Duodenal mucosa (tissue), 2 donors: Measurements from ENCODE around the gene FBLN1.
A peak's percentile ranks its signal among the peaks of the same experiment; 100 is the strongest.
"Not testable (repeated sequence)": the region's sequence is repeated elsewhere in the genome, so short reads cannot be mapped to it uniquely, and the experiment has no call there.

Experiments
- H3K27ac ChIP-seq: one replicate; pipeline ENCODE4 v1.7.0; 2013; ENCODE audit warnings: low read depth, low read length
- H3K27me3 ChIP-seq, 2 donors: one replicate each; pipeline ENCODE4 v1.7.0; 2013; ENCODE audit warnings: low read length in 2 of 2, control low read depth in 1 of 2; ENCODE audit not compliant: insufficient read depth in 2 of 2, control insufficient read depth in 1 of 2
- H3K36me3 ChIP-seq, 2 donors: one replicate each; pipeline ENCODE4 v1.7.0; 2013; ENCODE audit warnings: low read length in 2 of 2, control low read depth in 1 of 2; ENCODE audit not compliant: insufficient read depth in 2 of 2, control insufficient read depth in 1 of 2
- H3K4me1 ChIP-seq, 2 donors: one replicate each; pipeline ENCODE4 v1.7.0; 2013; ENCODE audit warnings: low read length in 2 of 2, control low read depth in 1 of 2; ENCODE audit not compliant: insufficient read depth in 2 of 2, control insufficient read depth in 1 of 2
- H3K4me3 ChIP-seq, 2 donors: one replicate each; pipeline ENCODE4 v1.7.0; 2013; ENCODE audit warnings: low read length in 2 of 2, low read depth in 1 of 2
- H3K9ac ChIP-seq, 2 donors: one replicate each; pipeline ENCODE4 v1.7.0; 2013; ENCODE audit warnings: low read length in 2 of 2, low read depth in 1 of 2
- H3K9me3 ChIP-seq, 2 donors: one replicate each; pipeline ENCODE4 v1.7.0; 2013; ENCODE audit warnings: low read length in 2 of 2, control low read depth in 1 of 2; ENCODE audit not compliant: control insufficient read depth in 1 of 2

Gene FBLN1

DNA sequence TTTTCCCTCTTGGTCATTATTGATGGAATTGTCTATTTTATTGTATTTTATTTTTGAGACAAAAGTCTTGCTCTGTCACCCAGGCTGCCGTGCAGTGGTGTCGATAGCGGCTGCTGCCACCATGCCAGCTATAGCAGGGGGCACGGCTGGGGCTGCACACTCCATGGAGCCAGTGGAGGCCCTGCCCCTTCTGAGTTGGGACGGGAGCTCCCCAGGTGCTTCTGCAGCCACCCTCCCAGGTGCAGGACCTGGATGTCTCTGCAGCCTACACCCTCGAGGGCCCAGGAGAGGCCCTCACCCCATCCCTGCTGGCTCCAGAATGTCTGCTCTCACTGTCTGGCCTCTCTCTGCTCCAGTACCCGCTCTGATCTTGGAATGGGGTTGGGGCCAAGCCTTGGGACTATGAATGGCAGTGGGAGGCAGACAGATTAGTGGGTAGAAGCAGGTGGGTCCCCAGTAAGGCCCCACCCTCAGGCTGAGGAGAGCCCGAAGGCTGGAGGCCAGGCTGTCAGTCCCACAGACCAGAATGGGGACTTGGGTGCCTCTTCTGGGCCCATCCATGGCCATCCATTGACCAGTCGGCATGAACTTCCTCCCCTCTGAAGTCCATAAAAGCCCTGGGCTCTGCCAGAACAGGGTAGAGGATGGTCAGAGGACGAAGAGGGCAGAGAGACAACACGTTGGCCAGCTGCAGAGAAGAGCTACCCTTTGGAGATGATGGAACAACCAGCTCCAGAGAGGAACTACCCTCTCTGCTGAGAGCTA is 119.3 kb downstream of the FBLN1 start:
- H3K4me1 ChIP-seq, result no peaks in the 10 kb centered on the region
- no peaks in the 10 kb centered on the region for H3K36me3 ChIP-seq
- H3K9me3 ChIP-seq, result no peaks in the 10 kb centered on the region
- no peaks in the 10 kb centered on the region for H3K27me3 ChIP-seq
- H3K27ac ChIP-seq, result no peak overlapping the region
- H3K4me3 ChIP-seq, result no peak overlapping the region
- H3K9ac ChIP-seq, result no peak overlapping the region

DNA sequence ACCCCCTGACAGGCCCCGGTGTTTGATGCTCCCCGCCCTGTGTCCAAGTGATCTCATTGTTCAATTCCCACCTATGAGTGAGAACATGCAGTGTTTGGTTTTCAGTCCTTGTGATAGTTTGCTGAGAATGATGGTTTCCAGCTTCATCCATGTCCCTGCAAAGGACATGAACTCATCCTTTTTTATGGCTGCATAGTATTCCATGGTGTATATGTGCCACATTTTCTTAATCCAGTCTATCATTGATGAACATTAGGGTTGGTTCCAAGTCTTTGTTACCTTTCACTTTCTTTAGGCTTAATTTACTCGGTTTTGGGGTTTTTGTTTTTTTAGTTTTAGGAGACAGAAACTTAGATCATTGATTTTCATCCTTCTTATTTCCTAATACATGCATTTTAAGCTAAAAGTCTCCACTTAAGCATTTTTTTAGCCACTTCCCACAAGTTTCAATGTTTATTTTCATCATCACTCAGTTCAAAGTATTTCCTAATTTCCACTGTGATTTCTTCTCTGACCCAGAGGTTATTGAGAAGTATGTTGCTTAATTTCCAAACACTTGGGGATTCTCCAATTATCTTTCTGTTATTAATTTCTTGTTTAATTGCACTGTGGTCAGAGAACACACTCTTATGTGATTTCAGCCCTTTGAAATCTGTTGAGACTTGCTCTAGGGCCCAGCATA is 120.9 kb downstream of the FBLN1 start:
- H3K36me3 ChIP-seq, H3K9me3 ChIP-seq, H3K27me3 ChIP-seq, H3K4me1 ChIP-seq, H3K27ac ChIP-seq, H3K9ac ChIP-seq, H3K4me3 ChIP-seq: not testable (repeated sequence)

DNA sequence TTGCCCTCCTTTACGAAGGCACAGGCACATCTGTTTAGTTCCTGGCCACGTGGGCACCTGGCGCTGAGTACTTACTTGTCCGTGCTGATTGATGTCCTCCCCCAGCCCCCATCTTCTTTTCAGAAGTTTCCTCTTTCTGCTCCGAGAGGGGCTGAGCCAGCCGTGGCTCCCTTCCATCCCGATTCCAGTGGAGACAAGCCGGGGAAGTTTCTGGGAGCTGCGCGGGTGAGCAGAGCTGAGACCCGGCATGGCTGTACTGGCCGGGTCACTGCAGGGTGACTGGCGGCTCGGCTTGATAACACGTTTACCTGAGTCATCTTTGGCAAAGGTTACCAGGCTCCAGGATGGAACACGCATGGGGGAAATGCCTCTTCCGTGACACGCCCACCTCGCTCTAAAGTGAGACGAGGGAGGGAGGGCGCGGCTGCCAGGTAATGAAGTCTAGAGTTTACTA is 123.5 kb downstream of the FBLN1 start:
- Histone ChIP-seq H3K36me3 (no peaks in the 10 kb centered on the region), H3K4me1 (no peaks in the 10 kb centered on the region), H3K9ac (no peak overlapping the region), H3K27me3 (no peaks in the 10 kb centered on the region), H3K4me3 (peak overlapping the region in 1 of 2 donors; percentile 40), H3K27ac (no peak overlapping the region), H3K9me3 (no peaks in the 10 kb centered on the region)

DNA sequence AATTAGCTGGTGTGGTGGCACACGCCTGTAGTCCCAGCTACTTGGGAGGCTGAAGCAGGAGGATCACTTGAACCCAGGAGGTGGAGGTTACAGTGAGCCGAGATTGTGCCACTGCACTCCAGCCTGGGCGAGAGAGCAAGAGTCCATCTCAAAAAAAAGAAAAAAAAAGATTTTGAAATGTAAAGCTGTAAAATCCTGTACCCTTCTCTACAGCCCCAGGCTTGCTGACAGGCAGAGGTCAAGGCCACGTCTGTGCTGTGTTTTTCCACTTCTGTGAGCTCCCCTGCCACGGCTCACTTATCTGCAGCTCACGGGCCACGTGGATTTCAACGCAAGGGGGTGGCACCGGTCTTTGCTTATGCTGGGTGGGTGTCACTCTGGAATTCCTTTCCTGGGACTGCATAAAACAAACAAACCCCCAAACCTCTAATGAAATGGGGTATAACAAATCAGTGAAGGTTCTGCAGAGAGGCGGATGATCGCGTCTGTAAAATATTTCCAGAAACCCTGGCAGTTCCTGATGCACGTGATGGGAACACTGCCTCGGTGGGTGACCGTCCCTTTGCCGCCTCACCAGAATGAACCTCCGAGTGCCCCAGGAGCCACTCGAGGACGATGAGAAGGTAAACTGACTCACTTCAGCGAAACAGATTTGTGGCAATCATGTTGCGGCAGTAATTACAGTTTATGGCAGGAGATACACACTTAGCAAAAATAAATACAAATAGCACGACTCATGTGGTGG is 125.0 kb downstream of the FBLN1 start:
- H3K27ac ChIP-seq, result no peak overlapping the region
- H3K27me3 ChIP-seq, result peaks cover 0 to 5% of the 10 kb centered on the region in 2 donors

DNA sequence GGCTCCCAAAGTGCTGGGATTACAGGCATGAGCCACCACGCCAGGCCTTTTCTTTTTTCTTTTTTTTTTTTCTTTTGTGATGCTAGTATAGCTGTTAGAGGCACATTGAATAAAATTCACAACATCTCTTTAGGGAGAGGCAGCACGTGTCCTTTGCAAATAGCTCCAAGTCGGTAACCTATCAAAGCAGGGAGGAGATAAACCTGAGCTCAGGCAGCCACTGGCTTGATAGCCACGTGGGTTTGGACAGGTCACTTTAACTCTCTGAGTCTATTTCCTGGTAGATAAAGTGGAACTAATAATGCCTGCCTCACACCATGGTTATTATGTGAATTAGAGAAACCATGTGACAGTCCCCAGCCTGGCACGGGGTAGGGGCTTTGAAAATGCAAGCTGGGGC is 125.8 kb downstream of the FBLN1 start:
- no peaks in the 10 kb centered on the region for H3K9me3 ChIP-seq
- H3K27ac ChIP-seq, result no peak overlapping the region
- no peaks in the 10 kb centered on the region for H3K4me1 ChIP-seq
- H3K9ac ChIP-seq, result no peak overlapping the region
- H3K36me3 ChIP-seq, result no peaks in the 10 kb centered on the region
- no peak overlapping the region for H3K4me3 ChIP-seq
- peaks cover 6 to 10% of the 10 kb centered on the region in 2 donors for H3K27me3 ChIP-seq

More for the DNA sequence above, 125.0 kb downstream of the FBLN1 start:
- no peaks in the 10 kb centered on the region for H3K4me1 ChIP-seq
- no peak overlapping the region for H3K4me3 ChIP-seq
- H3K9ac ChIP-seq, result no peak overlapping the region
- no peaks in the 10 kb centered on the region for H3K9me3 ChIP-seq
- no peaks in the 10 kb centered on the region for H3K36me3 ChIP-seq

DNA sequence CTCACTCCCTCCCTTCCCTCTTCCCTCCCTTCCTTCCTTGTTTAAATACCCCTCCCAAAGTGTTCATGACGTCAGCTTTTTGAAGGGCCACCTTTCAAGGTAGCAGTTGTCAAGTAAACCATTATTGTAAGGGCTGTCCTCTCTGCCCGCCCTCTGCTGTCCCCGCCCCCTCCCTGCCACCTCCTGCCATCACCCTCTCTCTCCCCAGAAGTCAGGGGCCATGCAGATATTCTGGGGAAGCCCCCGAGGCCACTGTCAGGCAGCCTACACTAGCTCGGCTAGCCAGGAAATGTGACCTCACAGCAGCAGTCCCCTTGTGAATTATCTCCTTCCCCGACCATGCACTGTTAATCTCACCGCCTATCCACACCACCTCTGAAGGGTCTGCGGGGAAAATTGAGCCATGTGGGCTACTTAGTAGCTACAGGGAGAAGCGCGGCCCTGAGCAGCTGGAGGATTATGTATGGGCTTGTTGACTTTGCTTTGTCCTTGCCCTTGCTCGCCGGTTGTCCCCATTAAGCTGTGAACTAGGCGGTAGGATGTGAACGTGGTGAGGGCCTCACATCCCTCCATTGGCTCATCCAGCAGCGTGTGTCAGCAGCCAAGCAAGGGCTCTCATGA is 126.9 kb downstream of the FBLN1 start:
- Histone ChIP-seq H3K36me3 (no peaks in the 10 kb centered on the region), H3K27ac (no peak overlapping the region), H3K4me3 (no peak overlapping the region), H3K9ac (no peak overlapping the region), H3K9me3 (no peaks in the 10 kb centered on the region), H3K27me3 (peaks cover 10 to 14% of the 10 kb centered on the region in 2 donors), H3K4me1 (no peaks in the 10 kb centered on the region)

DNA sequence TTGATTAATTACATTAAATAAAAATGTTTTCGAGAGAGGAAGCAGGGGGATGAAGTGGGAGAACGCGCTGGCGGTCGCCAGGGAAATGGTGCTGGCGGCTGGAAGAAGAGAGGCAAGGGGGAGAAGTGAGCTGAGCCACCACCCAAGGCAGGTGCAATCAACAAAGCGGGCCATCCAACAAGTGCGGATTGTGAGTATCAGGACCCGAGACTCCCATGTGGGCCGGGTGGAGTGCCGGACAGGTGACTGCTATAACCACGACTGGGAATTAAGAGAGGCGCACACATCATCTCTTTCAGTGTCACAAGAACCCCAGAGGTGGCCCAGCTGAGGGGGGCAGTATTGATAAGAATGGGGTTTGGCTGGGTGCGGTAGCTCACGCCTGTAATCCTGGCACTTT is 127.8 kb downstream of the FBLN1 start:
- no peak overlapping the region for H3K9ac ChIP-seq
- H3K4me1 ChIP-seq, result no peaks in the 10 kb centered on the region
- no peak overlapping the region for H3K4me3 ChIP-seq
- H3K27ac ChIP-seq, result no peak overlapping the region
- H3K9me3 ChIP-seq, result no peaks in the 10 kb centered on the region
- no peaks in the 10 kb centered on the region for H3K36me3 ChIP-seq
- peaks cover 10 to 14% of the 10 kb centered on the region in 2 donors for H3K27me3 ChIP-seq

DNA sequence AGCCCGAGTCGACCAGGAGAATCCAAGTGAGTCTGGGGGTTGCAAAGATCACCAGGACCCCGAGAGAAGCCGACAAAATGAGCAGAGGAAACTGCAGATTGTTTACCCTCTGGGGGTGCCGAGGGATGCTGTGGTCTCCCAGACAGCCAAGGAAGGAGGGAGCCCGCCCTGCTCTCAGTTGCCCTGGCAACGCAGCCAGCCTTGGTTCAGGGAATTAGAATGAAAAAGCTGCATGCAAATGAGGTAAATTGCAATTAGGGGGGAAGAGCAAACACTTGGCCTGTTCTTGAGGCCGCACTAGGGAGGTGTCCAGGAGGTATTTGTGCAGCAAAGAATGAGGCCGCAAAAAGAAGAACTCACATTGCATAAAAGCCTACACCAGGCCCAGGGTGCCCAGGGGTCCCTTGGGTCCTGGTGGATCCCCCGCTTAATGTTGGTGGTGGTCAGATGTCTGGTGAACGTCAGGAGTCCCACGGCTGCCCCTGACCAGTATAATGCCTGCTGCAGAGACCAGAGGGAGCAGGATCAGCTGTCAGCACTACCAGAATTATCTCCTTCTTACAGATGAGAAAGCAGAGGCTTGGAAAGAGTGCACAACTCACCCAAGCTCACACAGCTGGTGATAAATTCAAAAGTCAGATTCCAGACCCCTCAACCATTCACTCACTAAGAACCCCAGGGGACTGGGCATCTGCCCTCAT is 128.6 kb downstream of the FBLN1 start:
- no peak overlapping the region for H3K27ac ChIP-seq
- H3K9me3 ChIP-seq, result no peaks in the 10 kb centered on the region
- H3K36me3 ChIP-seq, result no peaks in the 10 kb centered on the region
- H3K27me3 ChIP-seq, result peaks cover 10 to 14% of the 10 kb centered on the region in 2 donors
- no peak overlapping the region for H3K9ac ChIP-seq
- H3K4me1 ChIP-seq, result no peaks in the 10 kb centered on the region
- no peak overlapping the region for H3K4me3 ChIP-seq

DNA sequence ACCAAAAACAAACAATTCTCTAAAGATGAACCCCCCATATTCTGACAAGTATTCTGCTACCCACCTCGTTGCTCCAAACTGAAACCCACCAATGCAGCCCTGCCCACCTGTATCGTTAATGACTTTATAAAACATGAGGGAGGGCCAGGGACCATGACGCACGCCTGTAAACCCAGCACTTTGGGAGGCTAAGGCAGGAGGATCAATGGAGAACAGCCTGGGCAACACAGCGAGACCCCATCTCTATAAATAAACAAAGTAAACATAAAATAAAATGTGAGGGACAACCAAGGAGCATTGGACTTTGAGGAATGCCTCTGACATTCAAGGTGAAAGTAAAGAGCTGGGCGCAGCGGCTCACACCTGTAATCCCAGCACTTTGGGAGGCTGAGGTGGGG is 129.2 kb downstream of the FBLN1 start:
- Histone ChIP-seq H3K4me1 (no peaks in the 10 kb centered on the region), H3K4me3 (no peak overlapping the region), H3K9me3 (no peaks in the 10 kb centered on the region), H3K27me3 (peaks cover 10 to 14% of the 10 kb centered on the region in 2 donors), H3K36me3 (no peaks in the 10 kb centered on the region), H3K9ac (no peak overlapping the region), H3K27ac (no peak overlapping the region)
